DND-41 (cell line): ENCODE data around the gene CRYBA1.

Source experiments
- ATAC-seq: fragments of 200-7000 bp; cut with Tn5 transposase; 3 replicates; pipeline ENCODE4 v1.9.1; 2021; ENCODE audit warnings: low read depth; ENCODE audit not compliant: insufficient read depth
- DNase-seq: peaks from one replicate; pipeline ENCODE4 v3.0.0-alpha.2; 2020
- H2AFZ ChIP-seq: 2 replicates; pipeline ENCODE4 v1.6.0; 2012; ENCODE audit warnings: low read depth, low read length
- H3K27ac ChIP-seq: 2 replicates; pipeline ENCODE4 v1.5.1; 2012; ENCODE audit warnings: low read length, inconsistent platforms
- H3K27me3 ChIP-seq: fragments of 200-600 bp; sonication (generic); 2 replicates; pipeline ENCODE4 v1.6.0; 2012; ENCODE audit warnings: low read length, mild to moderate bottlenecking, inconsistent platforms; ENCODE audit not compliant: insufficient read depth, poor library complexity
- H3K36me3 ChIP-seq: 2 replicates; pipeline ENCODE4 v1.5.1; 2012; ENCODE audit warnings: low read length, inconsistent platforms; ENCODE audit not compliant: insufficient read depth
- H3K4me1 ChIP-seq: 2 replicates; pipeline ENCODE4 v1.5.1; 2012; ENCODE audit warnings: mild to moderate bottlenecking, low read length; ENCODE audit not compliant: insufficient read depth
- H3K4me2 ChIP-seq: 2 replicates; pipeline ENCODE4 v1.6.0; 2012; ENCODE audit warnings: mild to moderate bottlenecking, moderate library complexity, low read length, inconsistent platforms; ENCODE audit not compliant: insufficient read depth
- H3K4me3 ChIP-seq, 2 experiments: fragments of 200-600 bp in 1 of 2; shearing (Covaris generic) in 1 of 2; 2 replicates each; pipeline ENCODE4 v1.5.1; 2012 to 2016; ENCODE audit warnings: inconsistent platforms in 2 of 2, low read length in 2 of 2, mild to moderate bottlenecking in 2 of 2, low read depth in 1 of 2, moderate library complexity in 1 of 2
- H3K79me2 ChIP-seq: 2 replicates; pipeline ENCODE4 v1.6.0; 2012; ENCODE audit warnings: low read length, inconsistent platforms; ENCODE audit not compliant: insufficient read depth
- H3K9ac ChIP-seq: 2 replicates; pipeline ENCODE4 v1.6.0; 2012; ENCODE audit warnings: low read depth, mild to moderate bottlenecking, inconsistent platforms, low read length, moderate library complexity
- H3K9me3 ChIP-seq: 2 replicates; pipeline ENCODE4 v1.5.1; 2012; ENCODE audit warnings: low read length, moderate library complexity, mild to moderate bottlenecking, inconsistent platforms; ENCODE audit not compliant: insufficient read depth, severe bottlenecking
- H4K20me1 ChIP-seq: 2 replicates; pipeline ENCODE4 v1.6.0; 2012; ENCODE audit warnings: low read length; ENCODE audit not compliant: insufficient read depth
- EZH2 ChIP-seq: IDR thresholded peaks from 3 replicates; pipeline ENCODE4 v1.6.1; 2012; ENCODE audit warnings: borderline replicate concordance, low read depth, mild to moderate bottlenecking, moderate library complexity, low read length, inconsistent platforms; ENCODE audit not compliant: severe bottlenecking
- TF ChIP-seq, protein P1 (sequence below): IDR thresholded peaks from 2 replicates; pipeline ENCODE4 v1.5.1; 2012; ENCODE audit warnings: borderline replicate concordance, low read length, moderate library complexity, mild to moderate bottlenecking; ENCODE audit not compliant: poor library complexity, severe bottlenecking; ENCODE audit errors: extremely low read depth

The CRYBA1 gene

DNA sequence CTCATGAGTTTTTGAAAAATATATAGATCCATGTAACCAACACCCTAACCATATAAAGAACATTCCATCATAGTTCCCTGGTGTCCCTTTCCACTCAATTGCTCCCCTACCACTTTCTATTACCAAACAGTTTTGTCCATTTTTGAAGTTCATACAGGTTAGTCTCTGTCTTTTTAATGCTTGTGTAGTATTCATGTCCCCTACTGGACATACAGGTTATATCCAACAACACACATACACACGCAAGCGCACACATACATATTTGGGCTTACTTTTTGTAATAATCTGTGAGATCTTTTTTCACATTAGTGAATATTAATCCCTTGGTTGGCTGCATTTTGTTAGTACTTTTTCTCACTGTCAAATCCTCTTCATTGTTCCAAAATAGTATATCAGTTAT lies 6.4 kb downstream of the CRYBA1 start:
- TF ChIP-seq, protein P1, sequence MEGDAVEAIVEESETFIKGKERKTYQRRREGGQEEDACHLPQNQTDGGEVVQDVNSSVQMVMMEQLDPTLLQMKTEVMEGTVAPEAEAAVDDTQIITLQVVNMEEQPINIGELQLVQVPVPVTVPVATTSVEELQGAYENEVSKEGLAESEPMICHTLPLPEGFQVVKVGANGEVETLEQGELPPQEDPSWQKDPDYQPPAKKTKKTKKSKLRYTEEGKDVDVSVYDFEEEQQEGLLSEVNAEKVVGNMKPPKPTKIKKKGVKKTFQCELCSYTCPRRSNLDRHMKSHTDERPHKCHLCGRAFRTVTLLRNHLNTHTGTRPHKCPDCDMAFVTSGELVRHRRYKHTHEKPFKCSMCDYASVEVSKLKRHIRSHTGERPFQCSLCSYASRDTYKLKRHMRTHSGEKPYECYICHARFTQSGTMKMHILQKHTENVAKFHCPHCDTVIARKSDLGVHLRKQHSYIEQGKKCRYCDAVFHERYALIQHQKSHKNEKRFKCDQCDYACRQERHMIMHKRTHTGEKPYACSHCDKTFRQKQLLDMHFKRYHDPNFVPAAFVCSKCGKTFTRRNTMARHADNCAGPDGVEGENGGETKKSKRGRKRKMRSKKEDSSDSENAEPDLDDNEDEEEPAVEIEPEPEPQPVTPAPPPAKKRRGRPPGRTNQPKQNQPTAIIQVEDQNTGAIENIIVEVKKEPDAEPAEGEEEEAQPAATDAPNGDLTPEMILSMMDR = no peak
- TF ChIP-seq EZH2 = no peak
- no peak overlapping the region for H2AFZ ChIP-seq
- H3K27me3 ChIP-seq = no peaks in the 10 kb centered on the region
- H3K9me3 ChIP-seq = no peaks in the 10 kb centered on the region
- H3K36me3 ChIP-seq = peaks cover 25% of the 10 kb centered on the region
- H3K27ac ChIP-seq = no peak overlapping the region
- no peak overlapping the region for H3K4me2 ChIP-seq
- peaks cover under 1% of the 10 kb centered on the region for H3K79me2 ChIP-seq
- H3K4me3 ChIP-seq = no peak overlapping the region
- DNase-seq (no peak), ATAC-seq (no peak)
- peaks cover 21% of the 10 kb centered on the region for H4K20me1 ChIP-seq
- no peak overlapping the region for H3K9ac ChIP-seq
- H3K4me1 ChIP-seq = no peaks in the 10 kb centered on the region

DNA sequence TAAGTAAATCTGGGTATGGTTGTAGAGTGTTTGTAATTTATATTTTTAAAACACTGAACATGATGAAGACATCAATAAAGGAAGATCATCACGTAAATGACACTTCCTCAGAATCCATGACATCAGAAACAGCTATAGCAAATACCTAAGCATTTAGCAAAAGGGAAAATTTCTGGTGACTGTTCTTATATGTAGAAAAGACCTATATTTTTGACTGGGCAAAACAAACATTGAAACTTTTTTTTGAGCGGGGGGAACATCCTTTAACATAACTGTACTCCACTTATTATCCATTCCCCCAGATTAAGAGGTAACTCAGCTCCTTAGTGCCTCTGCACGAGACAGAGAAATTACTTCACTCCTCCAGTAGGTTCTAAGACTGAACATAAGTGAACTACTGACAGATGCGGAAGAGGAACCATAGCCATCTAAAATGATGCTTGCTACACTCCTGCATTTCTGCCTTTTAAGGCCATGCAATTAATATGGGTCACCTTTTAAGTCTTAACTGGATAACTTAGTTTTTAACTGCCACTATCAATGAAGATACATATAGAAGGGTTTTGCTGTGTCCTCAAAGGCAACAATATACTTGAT lies 9.4 kb downstream of the CRYBA1 start:
- DNase-seq = no peak
- Histone ChIP-seq H3K27me3 (no peaks in the 10 kb centered on the region), H2AFZ (no peak overlapping the region), H3K4me1 (no peaks in the 10 kb centered on the region), H3K4me2 (no peak overlapping the region), H3K27ac (no peak overlapping the region), H3K79me2 (peaks cover 19% of the 10 kb centered on the region), H3K4me3 (no peak overlapping the region), H4K20me1 (peaks cover 41% of the 10 kb centered on the region), H3K9me3 (no peaks in the 10 kb centered on the region), H3K36me3 (peaks cover 53% of the 10 kb centered on the region), H3K9ac (no peak overlapping the region)
- TF ChIP-seq, protein P1 = no peak
- no peak for TF ChIP-seq EZH2
- no peak for ATAC-seq

DNA sequence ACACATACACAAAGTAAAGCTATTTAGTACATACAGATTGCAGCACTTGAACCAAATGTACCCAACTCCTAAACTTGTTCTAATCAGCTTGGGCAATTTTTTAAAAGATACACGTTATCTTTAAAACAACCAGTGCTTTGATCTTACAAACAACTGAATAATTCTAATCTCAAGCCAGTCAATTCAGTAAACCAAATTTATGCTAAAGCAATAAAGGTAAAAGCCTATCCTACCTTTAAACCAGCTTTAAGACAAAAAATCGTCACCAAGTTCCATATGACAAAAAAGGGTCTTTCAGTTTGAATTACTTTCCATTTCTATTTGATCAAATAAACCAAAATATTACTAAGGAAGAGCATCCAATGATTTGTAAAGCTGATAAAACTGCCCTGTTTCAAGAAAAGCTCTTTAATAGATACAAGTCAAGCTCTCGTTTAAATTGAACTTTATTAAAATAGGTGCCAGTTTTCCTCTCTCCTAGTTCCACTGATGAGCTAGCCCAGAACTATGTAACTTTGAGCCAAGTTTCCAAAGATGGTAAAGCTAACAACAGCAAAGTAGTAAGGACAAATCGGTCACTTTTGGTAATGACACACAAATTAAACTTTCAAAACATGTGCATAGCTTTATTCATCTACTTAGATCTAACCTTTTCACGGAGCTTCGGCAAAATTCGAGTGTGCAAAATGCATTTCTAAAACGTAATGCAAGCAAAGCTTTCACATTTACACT lies 10.2 kb downstream of the CRYBA1 start:
- Histone ChIP-seq H3K9ac (no peak overlapping the region), H4K20me1 (peaks cover 45% of the 10 kb centered on the region), H3K4me2 (no peak overlapping the region), H2AFZ (no peak overlapping the region), H3K27ac (no peak overlapping the region), H3K4me3 (no peak overlapping the region), H3K79me2 (peaks cover 25% of the 10 kb centered on the region), H3K9me3 (no peaks in the 10 kb centered on the region), H3K27me3 (no peaks in the 10 kb centered on the region), H3K4me1 (no peaks in the 10 kb centered on the region), H3K36me3 (peaks cover 61% of the 10 kb centered on the region)
- no peak for DNase-seq
- no peak for ATAC-seq
- TF ChIP-seq EZH2 = no peak
- TF ChIP-seq, protein P1 = no peak
